ENCODE results near the gene SLC17A1.

The SLC17A1 gene

DNA sequence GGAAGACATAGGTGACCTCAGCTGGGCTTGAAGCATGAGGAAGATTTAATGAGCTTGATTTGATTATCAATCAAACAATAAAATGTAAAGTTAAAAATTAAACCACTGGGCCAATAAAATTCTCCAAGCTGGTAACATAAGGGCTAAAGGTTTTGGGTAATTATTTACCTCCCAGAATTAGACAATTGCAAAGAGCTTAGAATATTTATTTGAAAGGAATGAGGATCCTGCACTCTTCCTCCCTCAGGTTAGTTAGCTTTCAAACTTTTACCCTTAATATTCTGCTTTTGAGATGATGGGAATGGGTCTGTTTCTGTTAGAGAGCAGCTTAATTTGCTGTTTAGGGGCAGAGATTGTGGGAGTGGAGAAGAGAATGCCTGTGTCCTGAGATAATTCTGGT lies 77.3 kb downstream of the SLC17A1 start, which contains the start of gene SLC17A4:
Gene SLC17A4, plus strand, starts transcription at position 208 of the 400 bp plus-strand sequence. CDS start 7,221 bp downstream, outside the sequence.
- DNase-seq = no peak

DNA sequence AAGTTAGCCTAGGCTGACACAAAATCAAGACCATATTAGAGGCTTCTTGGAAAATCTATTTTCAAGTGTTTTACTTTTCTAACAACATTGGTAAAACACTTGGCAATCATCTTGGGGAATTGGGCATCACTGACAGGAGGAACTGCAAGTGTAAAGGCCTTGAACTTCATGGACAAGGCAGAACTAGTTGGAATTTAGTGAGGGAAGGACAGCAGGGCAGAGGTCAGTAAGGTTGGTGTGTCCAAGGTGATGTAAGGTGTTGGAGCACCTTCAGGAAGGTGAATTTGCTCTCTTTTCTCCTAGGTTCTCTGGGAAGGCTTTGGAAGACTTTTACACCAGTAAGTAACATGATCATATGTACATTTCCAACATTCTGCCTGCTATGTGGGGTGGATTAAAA lies 78.8 kb downstream of the SLC17A1 start:
- DNase-seq = no peak

DNA sequence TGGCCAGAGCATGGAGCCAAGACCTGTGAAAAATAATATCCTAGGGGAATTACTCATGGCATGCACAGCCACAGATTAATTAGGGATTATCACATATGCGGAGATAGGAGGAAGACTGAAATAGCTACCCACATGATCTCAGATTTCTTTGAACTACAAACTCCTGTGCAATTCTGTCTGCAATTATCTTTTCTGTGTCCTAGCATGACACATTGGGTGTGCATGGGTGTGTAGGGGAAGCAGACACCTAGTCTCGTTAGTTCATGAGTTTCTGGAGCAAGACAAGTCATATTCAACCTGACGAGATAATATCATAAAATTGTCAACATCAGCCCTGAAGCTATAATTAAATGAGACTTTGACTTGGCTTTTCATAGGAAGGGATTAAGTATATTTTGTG lies 80.9 kb downstream of the SLC17A1 start:
- no peak for DNase-seq

DNA sequence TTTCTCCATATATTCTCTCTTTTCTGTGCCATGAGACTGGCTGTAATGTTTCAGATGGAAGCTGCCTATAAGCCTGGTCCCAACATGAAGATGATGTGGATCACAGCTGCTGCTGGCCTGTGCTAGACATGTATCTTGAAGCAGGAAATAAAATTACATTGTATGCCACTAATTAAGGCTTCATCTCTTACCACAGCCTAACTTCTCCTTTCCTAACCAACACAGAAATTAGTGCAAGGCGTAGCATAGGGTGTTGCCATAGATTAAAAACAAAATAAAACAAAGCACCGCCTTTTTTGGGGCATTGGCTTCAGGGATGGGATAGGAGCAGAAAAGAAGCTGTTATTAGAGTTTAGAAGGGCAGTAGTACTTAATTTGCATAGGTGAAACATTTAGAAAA lies 82.0 kb downstream of the SLC17A1 start:
- DNase-seq = no peak

DNA sequence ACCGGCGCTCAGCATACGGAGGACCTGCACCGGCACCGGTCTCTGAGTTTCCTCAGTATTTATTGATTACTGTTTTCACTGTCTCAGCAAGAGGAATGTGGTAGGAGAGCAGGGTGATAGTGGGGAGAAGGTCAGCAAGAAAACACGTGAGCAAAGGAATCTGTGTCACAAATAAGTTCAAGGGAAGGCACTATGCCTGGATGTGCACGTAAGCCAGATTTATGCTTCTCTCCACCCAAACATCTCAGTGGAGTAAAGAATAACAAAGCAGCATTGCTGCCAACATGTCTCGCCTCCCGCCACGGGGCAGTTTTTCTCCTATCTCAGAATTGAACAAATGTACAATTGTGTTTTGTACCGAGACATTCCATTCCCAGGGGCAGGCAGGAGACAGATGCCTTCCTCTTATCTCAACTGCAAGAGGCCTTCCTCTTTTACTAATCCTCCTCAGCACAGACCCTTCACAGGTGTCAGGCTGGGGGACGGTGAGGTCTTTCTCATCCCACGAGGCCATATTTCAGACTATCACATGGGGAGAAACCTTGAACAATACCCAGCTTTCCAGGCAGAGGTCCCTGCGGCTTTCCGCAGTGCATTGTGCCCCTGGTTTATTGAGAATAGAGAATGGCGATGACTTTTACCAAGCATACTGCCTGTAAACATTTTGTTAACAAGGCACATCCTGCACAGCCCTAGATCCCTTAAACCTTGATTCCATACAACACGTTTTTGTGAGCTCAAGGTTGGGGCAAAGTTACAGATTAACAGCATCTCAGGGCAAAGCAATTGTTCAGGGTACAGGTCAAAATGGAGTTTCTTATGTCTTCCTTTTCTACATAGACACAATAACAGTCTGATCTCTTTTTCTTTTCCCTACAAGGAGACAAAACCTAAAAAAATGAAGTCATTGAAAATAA lies 83.0 kb downstream of the SLC17A1 start:
- DNase-seq = peak; percentile 50

DNA sequence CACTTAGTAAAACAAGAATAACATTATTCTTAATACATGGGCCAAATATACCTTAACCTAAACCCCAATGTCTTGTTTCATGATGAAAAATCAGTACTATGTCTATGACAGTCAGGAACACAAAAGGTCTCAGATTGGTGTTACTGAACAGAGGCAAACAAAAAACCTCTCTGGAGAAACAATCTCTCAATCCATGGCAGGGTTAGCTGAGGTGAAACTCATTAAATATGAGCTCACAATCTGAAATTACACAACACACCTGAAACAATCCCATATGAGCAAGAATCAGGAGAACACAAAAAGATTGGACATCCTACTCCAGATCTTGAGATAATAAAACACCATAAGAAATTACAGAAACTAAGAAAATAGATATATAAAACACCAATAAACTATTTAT lies 83.8 kb downstream of the SLC17A1 start:
- DNase-seq = no peak

DNA sequence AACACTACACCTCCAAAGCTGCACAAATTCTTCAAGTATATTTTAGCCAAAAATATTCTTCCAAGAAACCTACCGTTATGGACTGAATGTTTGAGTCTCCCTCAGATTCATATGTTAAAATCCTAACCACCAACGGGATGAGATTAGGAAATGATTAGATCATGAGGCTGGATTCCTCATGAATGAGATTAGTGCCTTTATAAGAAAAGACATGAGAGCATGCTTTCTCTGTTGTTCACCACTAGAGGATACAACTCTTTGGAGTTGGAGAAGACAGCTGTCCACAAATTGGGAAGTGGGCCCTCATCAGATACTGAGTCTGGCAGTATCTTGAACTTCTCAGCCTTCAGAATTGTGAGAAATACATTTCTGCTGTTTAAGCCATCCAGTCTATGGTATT lies 84.4 kb downstream of the SLC17A1 start:
- no peak for DNase-seq

DNA sequence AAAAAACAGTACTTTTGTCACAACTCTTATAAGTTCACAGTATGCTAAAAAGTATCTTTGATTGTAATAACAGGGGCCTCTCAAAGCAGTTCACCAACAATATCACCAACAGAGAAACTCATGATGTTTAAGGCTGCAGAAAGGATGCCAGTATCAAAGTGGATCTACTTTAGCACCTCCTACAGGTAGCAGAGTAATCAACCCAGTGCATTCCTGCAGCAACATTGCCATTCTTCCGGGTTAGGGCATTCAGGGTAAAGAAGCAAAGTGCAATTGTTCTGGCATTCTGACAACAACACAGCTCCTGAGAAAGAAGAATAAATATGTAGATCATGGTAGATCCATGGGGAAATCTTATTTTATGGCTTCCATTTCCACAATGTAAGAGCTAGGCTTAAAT lies 84.9 kb downstream of the SLC17A1 start:
- DNase-seq = no peak

DNA sequence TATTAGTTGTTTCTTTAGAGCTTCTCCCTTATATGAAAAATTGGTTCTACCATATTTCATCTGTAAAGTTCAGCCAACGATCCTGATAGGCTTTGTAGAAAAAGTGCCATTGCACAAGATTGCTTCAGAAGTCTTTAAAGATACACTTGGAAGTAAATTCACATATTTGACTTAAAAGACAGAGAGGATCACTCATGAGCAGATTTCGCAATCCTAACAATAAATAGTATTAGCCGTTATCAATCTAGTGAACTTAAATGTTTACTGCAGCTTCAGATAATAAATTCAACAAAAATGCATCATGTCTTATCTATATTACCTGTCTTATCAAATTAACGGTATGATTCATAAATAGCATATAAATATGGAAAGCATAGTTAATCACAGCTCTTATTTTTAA lies 86.0 kb downstream of the SLC17A1 start:
- DNase-seq = no peak

DNA sequence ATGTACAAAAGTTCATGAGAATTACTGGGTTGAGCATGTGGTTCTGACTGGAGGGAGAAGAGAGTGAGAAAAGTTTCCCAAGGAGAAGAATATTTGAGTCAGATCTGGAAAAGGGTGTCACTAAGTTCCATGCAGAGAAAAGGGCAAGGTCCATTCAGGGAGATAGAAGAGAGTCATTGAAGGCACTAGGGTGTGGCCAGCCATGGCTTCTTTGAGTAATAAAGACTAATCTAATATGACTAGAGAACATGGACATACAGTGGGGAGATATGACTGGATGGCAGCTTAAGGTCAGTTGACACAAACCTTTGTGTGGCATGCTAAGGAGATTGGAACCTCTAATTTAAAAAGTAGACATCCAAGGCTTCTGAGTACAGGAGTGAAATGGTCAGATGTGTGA lies 88.0 kb downstream of the SLC17A1 start:
- no peak for DNase-seq

DNA sequence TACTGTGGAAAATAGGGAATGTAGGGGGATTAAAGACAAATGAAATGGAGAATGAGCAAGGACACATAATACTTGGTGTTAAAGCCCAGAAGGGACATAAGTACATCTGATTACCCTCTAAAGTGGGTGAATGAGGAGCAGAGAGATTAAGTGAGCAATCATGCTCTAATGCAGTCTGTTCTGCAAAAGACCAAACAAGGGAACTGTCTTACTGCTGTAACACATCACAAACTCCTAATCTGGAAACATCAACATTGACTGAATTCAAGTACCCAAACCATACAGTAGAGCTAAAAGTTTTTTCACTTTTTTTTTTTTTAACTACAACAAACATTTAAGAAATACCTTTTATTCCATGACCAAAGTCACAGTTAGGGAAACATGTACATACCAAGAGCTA lies 96.6 kb downstream of the SLC17A1 start:
- DNase-seq = peak; percentile 81

Measured in NCI-H524 treated with DMSO at 0.1 percent for 48 hours (cell line).